NCI-H2196 (cell line): Measurements from ENCODE around the gene F2RL2.

Source experiments
- DNase-seq: peaks from one replicate; lab custom pipeline; 2025; ENCODE audit not compliant: unreplicated experiment; lab: John Stamatoyannopoulos, UW

F2RL2 gene

GRCh38 chr5:76622973-76623596 is at the start of gene F2RL2:
F2RL2 (minus strand) TSS chr5:76623403; CDS start chr5:76623230, 173 bp downstream.
- DNase-seq = no peak

GRCh38 chr5:76672242-76672641 is 49.0 kb upstream of the F2RL2 start:
- no peak for DNase-seq

- DNase-seq = no peak
Measured at GRCh38 chr5:76670508-76670907, 47.3 kb upstream of the F2RL2 start.

GRCh38 chr5:76669245-76669644 is 46.0 kb upstream of the F2RL2 start:
- DNase-seq = no peak

GRCh38 chr5:76667495-76667894 is 44.3 kb upstream of the F2RL2 start:
- no peak for DNase-seq

GRCh38 chr5:76664079-76664478 is 40.9 kb upstream of the F2RL2 start:
- no peak for DNase-seq

GRCh38 chr5:76663573-76663972 is 40.4 kb upstream of the F2RL2 start:
- no peak for DNase-seq

- no peak for DNase-seq
Measured at GRCh38 chr5:76662521-76662920, 39.3 kb upstream of the F2RL2 start.

- no peak for DNase-seq
Measured at GRCh38 chr5:76660360-76660759, 37.2 kb upstream of the F2RL2 start.

GRCh38 chr5:76657683-76658311 is 34.6 kb upstream of the F2RL2 start:
- DNase-seq = no peak

GRCh38 chr5:76657091-76657490 is 33.9 kb upstream of the F2RL2 start:
- DNase-seq = no peak

- DNase-seq = no peak
Measured at GRCh38 chr5:76652809-76653414, 29.7 kb upstream of the F2RL2 start.

GRCh38 chr5:76649140-76649539 is 25.9 kb upstream of the F2RL2 start:
- DNase-seq = no peak

- DNase-seq = no peak
Measured at GRCh38 chr5:76643371-76643770, 20.2 kb upstream of the F2RL2 start.

GRCh38 chr5:76642390-76643040 is 19.3 kb upstream of the F2RL2 start:
- no peak for DNase-seq

GRCh38 chr5:76641514-76642120 is 18.4 kb upstream of the F2RL2 start:
- no peak for DNase-seq

GRCh38 chr5:76638479-76638878 is 15.3 kb upstream of the F2RL2 start:
- DNase-seq = no peak

GRCh38 chr5:76637490-76637889 is 14.3 kb upstream of the F2RL2 start:
- no peak for DNase-seq

GRCh38 chr5:76634661-76635060 is 11.5 kb upstream of the F2RL2 start:
- no peak for DNase-seq

- DNase-seq = no peak
Measured at GRCh38 chr5:76626738-76627137, 3.5 kb upstream of the F2RL2 start.

- no peak for DNase-seq
Measured at GRCh38 chr5:76625087-76625815, 2.0 kb upstream of the F2RL2 start.
